Fibroblast of the conjunctiva (primary cell): ENCODE data around the gene GSPT2.
A peak's percentile ranks its signal among the peaks of the same experiment; 100 is the strongest.
"Not testable (repeated sequence)": the region's sequence is repeated elsewhere in the genome, so short reads cannot be mapped to it uniquely, and the experiment has no call there.

Experiments used
- DNase-seq: peaks from one replicate; pipeline ENCODE4 v3.0.0-alpha.2; 2010; ENCODE audit warnings: low read depth

Gene GSPT2

GRCh38 chrX:51743179-51743957, at the start of gene GSPT2:
GSPT2 (plus strand) TSS chrX:51743442; CDS start chrX:51743627, 185 bp downstream.
- peak; percentile 59 for DNase-seq

- no peak for DNase-seq
Observed at GRCh38 chrX:51694254-51694653, 49.0 kb upstream of the GSPT2 start.

GRCh38 chrX:51697397-51697796, 45.8 kb upstream of the GSPT2 start:
- no peak for DNase-seq

- DNase-seq, result not testable (repeated sequence)
Observed at GRCh38 chrX:51710277-51711164, 32.7 kb upstream of the GSPT2 start, which contains the start of gene CENPVL1. CENPVL1 (plus strand) TSS chrX:51710512; CDS start chrX:51710512, 0 bp downstream.

- DNase-seq, result not testable (repeated sequence)
Observed at GRCh38 chrX:51712943-51713647, 30.1 kb upstream of the GSPT2 start.

GRCh38 chrX:51728202-51728601, 15.0 kb upstream of the GSPT2 start:
- DNase-seq, result no peak

GRCh38 chrX:51737091-51737490, 6.2 kb upstream of the GSPT2 start:
- DNase-seq, result no peak

- DNase-seq, result no peak
Observed at GRCh38 chrX:51742586-51742985, 656 bp upstream of the GSPT2 start.

GRCh38 chrX:51747671-51748070, 4.4 kb downstream of the GSPT2 start:
- DNase-seq, result no peak

- no peak for DNase-seq
Observed at GRCh38 chrX:51759055-51759839, 16.0 kb downstream of the GSPT2 start.

- DNase-seq, result no peak
Observed at GRCh38 chrX:51760657-51761056, 17.4 kb downstream of the GSPT2 start.

GRCh38 chrX:51766546-51766945, 23.3 kb downstream of the GSPT2 start:
- no peak for DNase-seq

- DNase-seq, result no peak
Observed at GRCh38 chrX:51776851-51777250, 33.6 kb downstream of the GSPT2 start.

- no peak for DNase-seq
Observed at GRCh38 chrX:51779306-51779705, 36.1 kb downstream of the GSPT2 start.

GRCh38 chrX:51795136-51795535, 51.9 kb downstream of the GSPT2 start:
- no peak for DNase-seq
